ENCODE measurements around the gene ADAMTS15. TPM values are rescaled to one million over a fixed set of nuclear protein-coding genes. Genes with fewer than 3 reads are reported as not detected.

ADAMTS15 gene
- total RNA-seq, 2 experiments from 2014 or later: not detected

DNA sequence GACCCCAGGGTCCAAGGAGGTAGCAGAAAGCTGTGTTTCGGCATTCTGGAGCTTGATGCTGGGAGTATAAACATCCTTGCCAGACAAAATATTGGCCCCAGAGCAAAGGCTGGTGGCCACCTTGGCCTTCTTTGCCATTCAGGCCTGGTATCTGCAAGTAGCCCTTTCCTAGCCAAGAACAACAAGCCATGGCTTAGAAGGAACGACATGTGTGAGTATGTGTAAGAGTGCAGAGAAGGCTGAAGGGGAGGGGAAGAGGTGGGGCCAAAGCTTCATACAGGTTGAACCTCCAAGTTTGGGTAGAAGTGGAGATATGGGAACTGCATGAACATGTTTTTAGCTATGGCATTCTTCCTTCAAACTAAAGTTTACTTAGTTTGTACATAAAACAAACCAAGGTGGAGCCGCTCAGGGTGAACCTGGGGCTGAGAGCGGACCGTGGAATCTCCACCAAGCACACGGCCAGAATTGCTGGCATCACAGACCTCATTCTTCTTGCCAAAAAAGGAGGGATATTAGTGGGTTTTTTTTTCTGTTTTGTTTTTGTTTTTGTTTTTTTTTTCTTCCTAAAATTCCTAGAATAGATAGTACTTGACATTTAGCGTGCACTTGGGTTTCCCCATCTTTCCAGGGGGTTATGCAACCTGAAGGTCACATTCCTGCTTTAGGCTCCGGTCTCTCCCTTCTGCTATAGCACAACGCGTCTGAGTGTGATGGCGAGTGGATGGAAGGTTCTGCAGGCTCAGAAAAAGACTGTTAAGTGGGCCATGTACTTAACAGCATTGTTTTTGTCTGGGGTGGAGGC is 70.9 kb downstream of the ADAMTS15 start:
- intact Hi-C loops (cut with micrococcal nuclease; ENCODE audit: unreplicated experiment): no loop called here
- no peaks in the 10 kb centered on the region for H3K36me3 ChIP-seq (ENCODE audit: insufficient read depth, low read length)
- H3K4me2 ChIP-seq (ENCODE audit: low read length): no peak overlapping the region
- CTCF ChIA-PET (ENCODE audit: unreplicated experiment): interaction anchor here (0.6 kb wide), 1 partner anchor 1612 kb away, joined by 3 read pairs; no protein-coding TSS in a partner anchor
- no peak overlapping the region for H3K27ac ChIP-seq (ENCODE audit: low read depth, low read length, poor library complexity, severe bottlenecking)
- DNase-seq (ENCODE audit: low spot score): no peak
- H4K20me1 ChIP-seq (ENCODE audit: insufficient read depth, low read length): no peaks in the 10 kb centered on the region
- H2AFZ ChIP-seq (ENCODE audit: low read length): no peak overlapping the region
- H3K9me3 ChIP-seq (ENCODE audit: low read length): no peaks in the 10 kb centered on the region
- no peaks in the 10 kb centered on the region for H3K4me1 ChIP-seq (ENCODE audit: insufficient read depth, low read length, poor library complexity, severe bottlenecking)
- POLR2A ChIA-PET: no interaction called here
- H3K79me2 ChIP-seq (ENCODE audit: insufficient read depth, low read depth, low read length): no peaks in the 10 kb centered on the region
- no TSS peak for BruUV-seq (replicated peaks)
- no peak overlapping the region for H3K4me3 ChIP-seq (ENCODE audit: low read depth, low read length, poor library complexity, severe bottlenecking)
- H3K9me2 ChIP-seq (ENCODE audit: insufficient read depth, low read length): no peaks in the 10 kb centered on the region
- TF ChIP-seq CTCF (conservative IDR thresholded peaks at IDR 0.05; ENCODE audit: low read length): no peak
- TF ChIP-seq EZH2phosphoT487 (IDR thresholded peaks at IDR 0.05; ENCODE audit: borderline replicate concordance, low read depth, low read length): no peak

DNA sequence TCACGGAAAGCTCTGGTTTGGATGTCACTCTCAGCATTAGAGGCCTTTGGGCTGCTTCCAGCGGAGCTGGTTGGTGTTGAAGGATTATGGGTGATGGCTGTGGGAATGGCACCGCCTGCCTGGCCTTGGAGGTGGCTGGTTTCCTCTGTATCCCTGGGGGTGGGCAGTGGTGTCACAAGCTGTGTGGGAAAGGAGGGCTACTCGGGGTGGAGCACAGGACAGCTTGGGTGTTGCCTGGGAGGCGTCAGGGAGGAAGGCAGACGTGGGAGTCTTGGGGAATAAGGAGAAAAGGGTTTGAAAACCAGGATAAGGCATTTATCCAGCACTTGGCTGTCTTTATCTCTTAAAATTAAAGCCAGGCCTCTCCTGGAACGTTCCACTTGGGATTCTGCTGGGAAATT is 71.8 kb downstream of the ADAMTS15 start:
- BruUV-seq (replicated peaks): no TSS peak
- intact Hi-C loops (cut with micrococcal nuclease; ENCODE audit: unreplicated experiment): no loop called here
- Histone ChIP-seq H3K4me3 (ENCODE audit: low read depth, low read length, poor library complexity, severe bottlenecking) (no peak overlapping the region), H2AFZ (ENCODE audit: low read length) (no peak overlapping the region), H3K4me2 (ENCODE audit: low read length) (no peak overlapping the region), H3K79me2 (ENCODE audit: insufficient read depth, low read depth, low read length) (no peaks in the 10 kb centered on the region), H3K27ac (ENCODE audit: low read depth, low read length, poor library complexity, severe bottlenecking) (no peak overlapping the region), H3K9me3 (ENCODE audit: low read length) (no peaks in the 10 kb centered on the region), H3K36me3 (ENCODE audit: insufficient read depth, low read length) (no peaks in the 10 kb centered on the region), H3K4me1 (ENCODE audit: insufficient read depth, low read length, poor library complexity, severe bottlenecking) (no peaks in the 10 kb centered on the region), H3K9me2 (ENCODE audit: insufficient read depth, low read length) (no peaks in the 10 kb centered on the region), H4K20me1 (ENCODE audit: insufficient read depth, low read length) (no peaks in the 10 kb centered on the region)
- no peak for DNase-seq (ENCODE audit: low spot score)
- ChIA-PET POLR2A (no interaction called here), CTCF (ENCODE audit: unreplicated experiment) (no interaction called here)
- TF ChIP-seq CTCF (conservative IDR thresholded peaks at IDR 0.05; ENCODE audit: low read length) (no peak), EZH2phosphoT487 (IDR thresholded peaks at IDR 0.05; ENCODE audit: borderline replicate concordance, low read depth, low read length) (no peak)

DNA sequence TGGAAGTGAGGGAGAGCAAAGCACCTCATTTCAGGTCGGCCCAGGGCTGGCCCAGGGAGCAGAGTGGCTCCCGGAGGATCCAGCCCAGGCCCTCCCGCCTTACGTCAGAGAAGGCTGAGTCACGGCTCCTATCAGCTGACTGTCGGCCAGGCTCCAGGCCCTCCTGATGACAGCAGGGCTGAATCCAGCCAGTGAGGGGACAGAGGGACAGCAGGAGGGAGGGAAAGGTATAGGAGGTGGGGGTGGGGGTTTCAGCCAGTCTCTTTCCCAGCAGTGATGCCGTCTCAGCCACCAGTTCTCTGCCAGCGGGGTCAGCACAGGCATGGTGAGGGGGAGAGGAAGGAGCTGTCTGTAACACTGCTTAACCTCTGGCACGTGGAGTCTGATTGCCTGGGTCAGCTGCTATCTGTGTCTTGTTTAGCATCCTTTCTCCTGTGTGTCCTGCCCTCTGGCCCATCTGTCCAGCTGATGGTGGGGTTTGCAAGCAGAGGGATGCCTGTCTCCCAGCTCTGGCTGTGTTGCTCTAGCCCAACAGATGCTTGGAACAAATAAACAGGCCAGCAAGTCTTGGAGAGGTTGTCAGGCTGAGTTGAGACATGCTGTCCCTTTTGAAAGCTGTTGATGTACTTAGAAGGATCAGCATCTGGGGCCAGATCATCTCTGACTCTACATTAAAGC is 74.0 kb downstream of the ADAMTS15 start:
- BruUV-seq (replicated peaks): no TSS peak
- ChIA-PET CTCF (ENCODE audit: unreplicated experiment) (no interaction called here), POLR2A (no interaction called here)
- H3K9me3 ChIP-seq (ENCODE audit: low read length): no peaks in the 10 kb centered on the region
- H3K27ac ChIP-seq (ENCODE audit: low read depth, low read length, poor library complexity, severe bottlenecking): no peak overlapping the region
- no peak for TF ChIP-seq EZH2phosphoT487 (IDR thresholded peaks at IDR 0.05; ENCODE audit: borderline replicate concordance, low read depth, low read length)
- TF ChIP-seq CTCF (conservative IDR thresholded peaks at IDR 0.05; ENCODE audit: low read length): no peak
- no peak for DNase-seq (ENCODE audit: low spot score)
- H3K4me1 ChIP-seq (ENCODE audit: insufficient read depth, low read length, poor library complexity, severe bottlenecking): no peaks in the 10 kb centered on the region
- H2AFZ ChIP-seq (ENCODE audit: low read length): no peak overlapping the region
- no peaks in the 10 kb centered on the region for H3K36me3 ChIP-seq (ENCODE audit: insufficient read depth, low read length)
- no peak overlapping the region for H3K4me3 ChIP-seq (ENCODE audit: low read depth, low read length, poor library complexity, severe bottlenecking)
- no peaks in the 10 kb centered on the region for H4K20me1 ChIP-seq (ENCODE audit: insufficient read depth, low read length)
- intact Hi-C loops (cut with micrococcal nuclease; ENCODE audit: unreplicated experiment): no loop called here
- no peaks in the 10 kb centered on the region for H3K79me2 ChIP-seq (ENCODE audit: insufficient read depth, low read depth, low read length)
- H3K9me2 ChIP-seq (ENCODE audit: insufficient read depth, low read length): no peaks in the 10 kb centered on the region
- H3K4me2 ChIP-seq (ENCODE audit: low read length): no peak overlapping the region
